Prostate gland (tissue), 2 donors: ENCODE measurements around the gene PAQR6.

Source experiments
- POLR2AphosphoS5 ChIP-seq: sonication (generic); formaldehyde crosslinking; IDR thresholded peaks from one replicate; pipeline ENCODE4 v1.6.1; 2017; ENCODE audit warnings: antibody characterized with exemption
- TF ChIP-seq, protein P1 (sequence below), 4 experiments: fragments of 200-600 bp in 2 of 4; fragments of 450-650 bp in 2 of 4; sonication (generic) in 2 of 4; IDR thresholded peaks; 1 replicate in 3 of 4; 2 replicates in 1 of 4; pipeline ENCODE4 v1.5.1; 2016 to 2019; ENCODE audit warnings: antibody characterized with exemption in 4 of 4, mild to moderate bottlenecking in 2 of 4, moderate library complexity in 2 of 4

DNA sequence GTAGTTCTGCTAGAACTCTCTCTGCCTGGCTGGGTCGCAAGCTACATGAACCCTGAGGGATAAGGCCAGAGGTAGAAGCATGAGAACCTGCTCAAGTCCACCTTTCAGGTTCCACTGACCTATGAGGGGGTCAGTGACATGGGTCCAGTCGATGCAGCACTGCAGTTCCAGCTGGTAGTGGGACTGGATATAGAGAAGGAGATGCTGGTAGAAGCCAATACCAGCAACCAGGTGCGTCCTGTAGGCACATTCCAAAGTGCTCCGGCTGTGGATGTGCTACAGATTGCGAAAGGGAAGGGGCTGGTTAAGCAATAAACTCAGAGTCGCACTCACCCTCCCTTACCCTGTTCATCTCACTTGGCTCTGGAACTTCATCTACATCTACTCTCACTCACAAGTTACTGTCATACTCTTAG, 29.1 kb upstream of the PAQR6 start:
- TF ChIP-seq, protein P1, sequence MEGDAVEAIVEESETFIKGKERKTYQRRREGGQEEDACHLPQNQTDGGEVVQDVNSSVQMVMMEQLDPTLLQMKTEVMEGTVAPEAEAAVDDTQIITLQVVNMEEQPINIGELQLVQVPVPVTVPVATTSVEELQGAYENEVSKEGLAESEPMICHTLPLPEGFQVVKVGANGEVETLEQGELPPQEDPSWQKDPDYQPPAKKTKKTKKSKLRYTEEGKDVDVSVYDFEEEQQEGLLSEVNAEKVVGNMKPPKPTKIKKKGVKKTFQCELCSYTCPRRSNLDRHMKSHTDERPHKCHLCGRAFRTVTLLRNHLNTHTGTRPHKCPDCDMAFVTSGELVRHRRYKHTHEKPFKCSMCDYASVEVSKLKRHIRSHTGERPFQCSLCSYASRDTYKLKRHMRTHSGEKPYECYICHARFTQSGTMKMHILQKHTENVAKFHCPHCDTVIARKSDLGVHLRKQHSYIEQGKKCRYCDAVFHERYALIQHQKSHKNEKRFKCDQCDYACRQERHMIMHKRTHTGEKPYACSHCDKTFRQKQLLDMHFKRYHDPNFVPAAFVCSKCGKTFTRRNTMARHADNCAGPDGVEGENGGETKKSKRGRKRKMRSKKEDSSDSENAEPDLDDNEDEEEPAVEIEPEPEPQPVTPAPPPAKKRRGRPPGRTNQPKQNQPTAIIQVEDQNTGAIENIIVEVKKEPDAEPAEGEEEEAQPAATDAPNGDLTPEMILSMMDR (IDR thresholded peaks at IDR 0.05) = no peak
- TF ChIP-seq POLR2AphosphoS5 = no peak
